HepG2 (cell line): ENCODE data around the gene ARL10. TPM values are rescaled to one million over a fixed set of nuclear protein-coding genes. Genes with fewer than 3 reads are reported as not detected.

Experiments used
- ATAC-seq: fragments of 200-7000 bp; cut with Tn5 transposase; 3 replicates; pipeline ENCODE4 v1.9.1; 2020; ENCODE audit warnings: mild to moderate bottlenecking, moderate library complexity
- BruUV-seq: library from RNA; stranded (reverse); fragments of 400-500 nt; replicated peaks from 2 replicates; lab custom pipeline; 2021; lab: Mats Ljungman, UMichigan
- CTCF ChIA-PET: fragments of 300-600 bp; formaldehyde crosslinking; extraction: SDS; loops from one replicate; lab custom pipeline; 2021; ENCODE audit warnings: low total read pairs, inconsistent platforms, low intra/inter-chr PET ratio; lab: Yijun Ruan, JAX
- POLR2A ChIA-PET: fragments of 350-600 bp; sonication (Branson Sonifier 250); formaldehyde crosslinking; loops from one replicate; lab custom pipeline; 2020; ENCODE audit warnings: antibody characterized with exemption, inconsistent platforms; lab: Yijun Ruan, JAX
- DNase-seq: peaks from one replicate; pipeline ENCODE4 v3.0.0-alpha.2; 2015; ENCODE audit warnings: low spot score
- FAIRE-seq: peaks from 3 replicates; lab custom pipeline; 2011; peaks lifted over from hg19 to GRCh38; lab: Jason Lieb, UNC
- H2AFZ ChIP-seq: one replicate; pipeline ENCODE4 v1.6.1; 2011; ENCODE audit warnings: low read length, inconsistent platforms
- H3K27ac ChIP-seq: fragments of 300-600 bp; 3 replicates; pipeline ENCODE4 v1.8.0; 2011; ENCODE audit warnings: mixed run types, mild to moderate bottlenecking, mixed read lengths, low read length, inconsistent platforms; ENCODE audit not compliant: insufficient read depth; ENCODE audit errors: extremely low read length
- H3K27me3 ChIP-seq, 2 experiments: fragments of 200-600 bp in 1 of 2; 2 replicates in 1 of 2; 3 replicates in 1 of 2; pipeline versions ENCODE4 v1.6.0 to v1.8.0; 2011; ENCODE audit warnings: low read length in 2 of 2, mild to moderate bottlenecking in 2 of 2, moderate library complexity in 2 of 2, inconsistent platforms in 1 of 2; ENCODE audit not compliant: insufficient read depth in 2 of 2, control insufficient read depth in 1 of 2
- H3K36me3 ChIP-seq, 2 experiments: fragments of 200-600 bp in 1 of 2; replicated peaks in 1 of 2; 2 replicates in 1 of 2; 3 replicates in 1 of 2; pipeline versions ENCODE4 v1.5.1 to v1.8.0; 2011; ENCODE audit warnings: low read length in 2 of 2, inconsistent platforms in 1 of 2; ENCODE audit not compliant: insufficient read depth in 2 of 2, control insufficient read depth in 1 of 2
- H3K4me1 ChIP-seq: 2 replicates; pipeline ENCODE4 v1.5.1; 2012; ENCODE audit warnings: low read length, inconsistent platforms; ENCODE audit not compliant: insufficient read depth
- H3K4me2 ChIP-seq: 2 replicates; pipeline ENCODE4 v1.6.0; 2011; ENCODE audit warnings: low read depth, low read length, inconsistent platforms
- H3K4me3 ChIP-seq, 3 experiments: fragments of 200-600 bp in 1 of 3; sonication (generic), shearing (Covaris generic) in 1 of 3; replicated peaks in 1 of 3; 2 replicates each; pipeline ENCODE4 v1.5.1; 2011 to 2016; ENCODE audit warnings: low read length in 3 of 3, inconsistent platforms in 2 of 3, low read depth in 2 of 3, mild to moderate bottlenecking in 2 of 3, control low read depth in 1 of 3, mixed read lengths in 1 of 3; ENCODE audit not compliant: insufficient read depth in 1 of 3
- H3K79me2 ChIP-seq: one replicate; pipeline ENCODE4 v1.6.1; 2011; ENCODE audit warnings: low read length, inconsistent platforms; ENCODE audit not compliant: insufficient read depth
- H3K9ac ChIP-seq: 2 replicates; pipeline ENCODE4 v1.6.0; 2011; ENCODE audit warnings: mild to moderate bottlenecking, low read depth, low read length, inconsistent platforms; ENCODE audit not compliant: insufficient read depth
- H3K9me3 ChIP-seq: 2 replicates; pipeline ENCODE4 v1.5.1; 2012; ENCODE audit warnings: mild to moderate bottlenecking, low read length
- H4K20me1 ChIP-seq: 2 replicates; pipeline ENCODE4 v1.6.0; 2011; ENCODE audit warnings: inconsistent platforms, mild to moderate bottlenecking, low read length, moderate library complexity; ENCODE audit not compliant: insufficient read depth
- ATM ChIP-seq: fragments of 450-650 bp; IDR thresholded peaks from 2 replicates; pipeline ENCODE4 v1.7.1; 2017; ENCODE audit warnings: mild to moderate bottlenecking, borderline replicate concordance
- FOSL2 ChIP-seq: sonication (generic); formaldehyde crosslinking; IDR thresholded peaks from 2 replicates; pipeline ENCODE4 v1.4.0; 2020; ENCODE audit warnings: missing genetic modification reagents
- FOXA1 ChIP-seq, 2 experiments: fragments of 450-650 bp in 1 of 2; sonication (generic) in 1 of 2; formaldehyde crosslinking in 1 of 2; IDR thresholded peaks; 2 replicates each; pipeline versions ENCODE4 v1.4.0 to v1.6.1; 2016 to 2020; ENCODE audit warnings: missing genetic modification reagents in 1 of 2
- GLI4 ChIP-seq: sonication (generic); formaldehyde crosslinking; IDR thresholded peaks from 2 replicates; pipeline ENCODE4 v1.5.1; 2020; ENCODE audit warnings: missing genetic modification reagents, mild to moderate bottlenecking, moderate library complexity, borderline replicate concordance
- NFIB ChIP-seq: sonication (generic); formaldehyde crosslinking; IDR thresholded peaks from 2 replicates; pipeline ENCODE4 v1.9.0; 2021; ENCODE audit warnings: missing genetic modification reagents, mild to moderate bottlenecking, borderline replicate concordance
- NR3C1 ChIP-seq: sonication (generic); formaldehyde crosslinking; IDR thresholded peaks from 2 replicates; pipeline ENCODE4 v1.4.0; 2020; ENCODE audit warnings: missing genetic modification reagents
- RARA ChIP-seq: IDR thresholded peaks from 2 replicates; pipeline ENCODE4 v1.6.1; 2016; ENCODE audit warnings: missing genetic modification reagents, missing compliant biosample characterization
- STAG1 ChIP-seq: sonication (generic); formaldehyde crosslinking; IDR thresholded peaks from 2 replicates; pipeline ENCODE4 v1.4.0; 2020; ENCODE audit warnings: missing genetic modification reagents
- SUZ12 ChIP-seq: fragments of 150-350 bp; IDR thresholded peaks from 2 replicates; pipeline ENCODE4 v1.6.1; 2014; ENCODE audit warnings: low read depth, low read length
- TOE1 ChIP-seq: sonication (generic); formaldehyde crosslinking; IDR thresholded peaks from 2 replicates; pipeline ENCODE4 v1.4.0; 2020; ENCODE audit warnings: mild to moderate bottlenecking, missing genetic modification reagents
- YY1 ChIP-seq: IDR thresholded peaks from 2 replicates; pipeline ENCODE4 v1.6.1; 2011; ENCODE audit warnings: low read length, low read depth, moderate library complexity, mild to moderate bottlenecking; ENCODE audit not compliant: insufficient read depth, insufficient replicate concordance
- ZNF33B ChIP-seq: sonication (generic); formaldehyde crosslinking; IDR thresholded peaks from 2 replicates; pipeline ENCODE4 v1.5.1; 2020; ENCODE audit warnings: mild to moderate bottlenecking, missing genetic modification reagents
- ZNF572 ChIP-seq: sonication (generic); formaldehyde crosslinking; IDR thresholded peaks from 2 replicates; pipeline ENCODE4 v1.5.1; 2020; ENCODE audit warnings: mild to moderate bottlenecking, missing genetic modification reagents
- ZNF607 ChIP-seq: sonication (generic); formaldehyde crosslinking; IDR thresholded peaks from 2 replicates; pipeline ENCODE4 v1.5.1; 2020; ENCODE audit warnings: missing genetic modification reagents, mild to moderate bottlenecking, borderline replicate concordance
- WGBS: methylation state at CpG from one replicate; pipeline ENCODE4 v1.1.6; 2017; ENCODE audit warnings: low lambda C conversion rate; 5-methylcytosine and 5-hydroxymethylcytosine counted together
- in situ Hi-C: cut with HindIII; loops from 2 replicates; pipeline ENCODE4 v1.10.0; 2017; ENCODE audit warnings: low pct_unique_long_range_greater_than_20kb; ENCODE audit not compliant: extremely low pct_ligation_motif_present
- intact Hi-C: fragments of 100-400 bp; cut with micrococcal nuclease; formaldehyde crosslinking; loops from one replicate; pipeline ENCODE4 v1.10.0; 2022; ENCODE audit not compliant: unreplicated experiment
- polyA plus RNA-seq, 8 experiments: library from polyadenylated mRNA; depleted of rRNA in 3 of 8; stranded (reverse) in 7 of 8; unstranded in 1 of 8; fragments of >200 nt; fragmentation: Illumina TruSeq in 4 of 8; extraction: Trizol in 4 of 8; gene quantifications; 2 replicates each; pipeline versions ENCODE4 v1.2.1 to v1.2.3, GENCODE V29; 2011 to 2016; ENCODE audit warnings: low read depth in 4 of 8, missing spikeins in 1 of 8, mixed read lengths in 1 of 8; ENCODE audit not compliant: insufficient read depth in 1 of 8
- total RNA-seq, 5 experiments: library from RNA; depleted of rRNA; stranded (reverse); fragments of >200 nt; fragmentation: Illumina TruSeq; extraction: Trizol; gene quantifications; 2 replicates each; pipeline ENCODE4 v1.2.3, GENCODE V29; 2016; ENCODE audit warnings: low read depth in 1 of 5
- TF ChIP-seq, protein P1 (sequence below): IDR thresholded peaks from 2 replicates; pipeline ENCODE4 v1.6.1; 2016; ENCODE audit warnings: missing compliant biosample characterization, missing genetic modification reagents, borderline replicate concordance
- TF ChIP-seq, protein P2 (sequence below): sonication (generic); formaldehyde crosslinking; IDR thresholded peaks from 2 replicates; pipeline ENCODE4 v1.4.0; 2020; ENCODE audit warnings: missing genetic modification reagents
- TF ChIP-seq, protein P3 (sequence below): IDR thresholded peaks from 2 replicates; pipeline ENCODE4 v1.6.1; 2016; ENCODE audit warnings: low read depth, control low read depth
- TF ChIP-seq, protein P4 (sequence below): sonication (generic); formaldehyde crosslinking; IDR thresholded peaks from 2 replicates; pipeline ENCODE4 v1.5.1; 2020; ENCODE audit warnings: missing genetic modification reagents, mild to moderate bottlenecking, borderline replicate concordance

ARL10 gene
- total and polyA plus RNA-seq, 2 of the 13 experiments (the other 11 are each of a cell fraction or from before 2014, with no cell fraction given) = 0.18 to 0.50 TPM

DNA sequence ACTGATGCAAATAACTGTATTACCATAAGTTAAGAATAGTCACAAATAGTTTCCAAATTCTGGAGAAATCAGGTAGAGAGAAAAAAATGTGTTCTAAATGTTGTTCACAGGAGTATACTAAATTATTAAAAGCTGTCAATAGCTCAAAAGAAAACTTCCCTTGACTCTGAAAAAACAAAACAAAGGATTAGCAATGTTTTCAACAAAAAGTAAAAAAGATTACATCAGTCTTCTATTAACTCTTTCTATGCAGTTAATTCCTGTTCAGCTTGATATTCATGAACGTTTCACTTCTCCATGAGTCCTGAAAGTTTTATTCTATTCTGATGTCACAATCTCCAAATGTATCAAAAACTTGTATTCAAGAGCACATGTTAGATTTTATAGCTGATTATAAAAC is 60.5 kb downstream of the ARL10 start (continued):
- TF ChIP-seq, protein P1, sequence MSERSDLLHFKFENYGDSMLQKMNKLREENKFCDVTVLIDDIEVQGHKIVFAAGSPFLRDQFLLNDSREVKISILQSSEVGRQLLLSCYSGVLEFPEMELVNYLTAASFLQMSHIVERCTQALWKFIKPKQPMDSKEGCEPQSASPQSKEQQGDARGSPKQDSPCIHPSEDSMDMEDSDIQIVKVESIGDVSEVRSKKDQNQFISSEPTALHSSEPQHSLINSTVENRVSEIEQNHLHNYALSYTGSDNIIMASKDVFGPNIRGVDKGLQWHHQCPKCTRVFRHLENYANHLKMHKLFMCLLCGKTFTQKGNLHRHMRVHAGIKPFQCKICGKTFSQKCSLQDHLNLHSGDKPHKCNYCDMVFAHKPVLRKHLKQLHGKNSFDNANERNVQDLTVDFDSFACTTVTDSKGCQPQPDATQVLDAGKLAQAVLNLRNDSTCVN (CRISPR knock-in tag) = no peak
- TF ChIP-seq GLI4 (CRISPR knock-in tag) = no peak
- no peak for TF ChIP-seq STAG1 (CRISPR knock-in tag)
- TF ChIP-seq FOXA1 (IDR thresholded peaks at IDR 0.05) = no peak
- no peak for TF ChIP-seq FOXA1 (CRISPR knock-in tag; IDR thresholded peaks at IDR 0.05)
- TF ChIP-seq ATM = no peak
- TF ChIP-seq ZNF33B = no peak
- TF ChIP-seq RARA (CRISPR knock-in tag) = no peak
- no peak for TF ChIP-seq NFIB (CRISPR knock-in tag)

DNA sequence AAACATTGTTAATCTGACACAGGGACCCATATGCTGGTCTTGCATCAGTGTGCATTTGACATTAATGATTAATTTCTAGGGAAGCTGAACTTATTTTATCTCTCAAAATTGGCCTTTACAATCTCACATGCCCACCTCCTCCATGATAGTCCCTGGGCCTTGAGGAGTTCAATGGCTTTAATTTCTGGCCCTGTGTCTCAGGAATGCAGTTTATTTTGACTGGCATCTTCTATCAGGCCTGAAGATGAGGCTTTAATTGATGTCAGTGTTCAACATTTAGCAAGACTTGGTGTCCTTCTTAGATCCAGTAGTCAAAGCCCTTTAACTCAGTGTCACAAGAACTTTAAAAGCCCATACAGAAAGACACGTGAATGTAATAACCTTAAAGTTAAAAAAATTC is 61.6 kb downstream of the ARL10 start:
- POLR2A ChIA-PET = no interaction called here
- ATAC-seq = no peak
- Histone ChIP-seq H3K4me1 (peaks cover 23% of the 10 kb centered on the region), H3K4me3 (no peak overlapping the region), H3K4me2 (no peak overlapping the region), H3K27ac (no peak overlapping the region), H3K79me2 (no peaks in the 10 kb centered on the region), H2AFZ (no peak overlapping the region), H3K27me3 (no peaks in the 10 kb centered on the region), H3K9ac (no peak overlapping the region), H4K20me1 (no peaks in the 10 kb centered on the region), H3K36me3 (no peaks in the 10 kb centered on the region), H3K9me3 (no peaks in the 10 kb centered on the region)
- no TSS peak for BruUV-seq
- FAIRE-seq = no peak
- in situ Hi-C loops (loop anchor here (25.0 kb wide), 1 partner anchor 565 kb away; the partner anchor contains the start of gene CPLX2), intact Hi-C loops (no loop called here)
- CTCF ChIA-PET = no interaction called here
- no peak for DNase-seq
- WGBS = 37% methylated on average over 1 of the region's 1 CpG
- TF ChIP-seq ZNF607 (no peak), NR3C1 (CRISPR knock-in tag) (no peak), TOE1 (CRISPR knock-in tag) (no peak), ZNF572 (CRISPR knock-in tag) (no peak), YY1 (no peak), SUZ12 (no peak), FOSL2 (no peak)
- TF ChIP-seq, protein P2, sequence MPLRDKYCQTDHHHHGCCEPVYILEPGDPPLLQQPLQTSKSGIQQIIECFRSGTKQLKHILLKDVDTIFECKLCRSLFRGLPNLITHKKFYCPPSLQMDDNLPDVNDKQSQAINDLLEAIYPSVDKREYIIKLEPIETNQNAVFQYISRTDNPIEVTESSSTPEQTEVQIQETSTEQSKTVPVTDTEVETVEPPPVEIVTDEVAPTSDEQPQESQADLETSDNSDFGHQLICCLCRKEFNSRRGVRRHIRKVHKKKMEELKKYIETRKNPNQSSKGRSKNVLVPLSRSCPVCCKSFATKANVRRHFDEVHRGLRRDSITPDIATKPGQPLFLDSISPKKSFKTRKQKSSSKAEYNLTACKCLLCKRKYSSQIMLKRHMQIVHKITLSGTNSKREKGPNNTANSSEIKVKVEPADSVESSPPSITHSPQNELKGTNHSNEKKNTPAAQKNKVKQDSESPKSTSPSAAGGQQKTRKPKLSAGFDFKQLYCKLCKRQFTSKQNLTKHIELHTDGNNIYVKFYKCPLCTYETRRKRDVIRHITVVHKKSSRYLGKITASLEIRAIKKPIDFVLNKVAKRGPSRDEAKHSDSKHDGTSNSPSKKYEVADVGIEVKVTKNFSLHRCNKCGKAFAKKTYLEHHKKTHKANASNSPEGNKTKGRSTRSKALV (CRISPR knock-in tag) = no peak
- TF ChIP-seq, protein P3, sequence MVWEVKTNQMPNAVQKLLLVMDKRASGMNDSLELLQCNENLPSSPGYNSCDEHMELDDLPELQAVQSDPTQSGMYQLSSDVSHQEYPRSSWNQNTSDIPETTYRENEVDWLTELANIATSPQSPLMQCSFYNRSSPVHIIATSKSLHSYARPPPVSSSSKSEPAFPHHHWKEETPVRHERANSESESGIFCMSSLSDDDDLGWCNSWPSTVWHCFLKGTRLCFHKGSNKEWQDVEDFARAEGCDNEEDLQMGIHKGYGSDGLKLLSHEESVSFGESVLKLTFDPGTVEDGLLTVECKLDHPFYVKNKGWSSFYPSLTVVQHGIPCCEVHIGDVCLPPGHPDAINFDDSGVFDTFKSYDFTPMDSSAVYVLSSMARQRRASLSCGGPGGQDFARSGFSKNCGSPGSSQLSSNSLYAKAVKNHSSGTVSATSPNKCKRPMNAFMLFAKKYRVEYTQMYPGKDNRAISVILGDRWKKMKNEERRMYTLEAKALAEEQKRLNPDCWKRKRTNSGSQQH (CRISPR knock-in tag) = no peak
- TF ChIP-seq, protein P4, sequence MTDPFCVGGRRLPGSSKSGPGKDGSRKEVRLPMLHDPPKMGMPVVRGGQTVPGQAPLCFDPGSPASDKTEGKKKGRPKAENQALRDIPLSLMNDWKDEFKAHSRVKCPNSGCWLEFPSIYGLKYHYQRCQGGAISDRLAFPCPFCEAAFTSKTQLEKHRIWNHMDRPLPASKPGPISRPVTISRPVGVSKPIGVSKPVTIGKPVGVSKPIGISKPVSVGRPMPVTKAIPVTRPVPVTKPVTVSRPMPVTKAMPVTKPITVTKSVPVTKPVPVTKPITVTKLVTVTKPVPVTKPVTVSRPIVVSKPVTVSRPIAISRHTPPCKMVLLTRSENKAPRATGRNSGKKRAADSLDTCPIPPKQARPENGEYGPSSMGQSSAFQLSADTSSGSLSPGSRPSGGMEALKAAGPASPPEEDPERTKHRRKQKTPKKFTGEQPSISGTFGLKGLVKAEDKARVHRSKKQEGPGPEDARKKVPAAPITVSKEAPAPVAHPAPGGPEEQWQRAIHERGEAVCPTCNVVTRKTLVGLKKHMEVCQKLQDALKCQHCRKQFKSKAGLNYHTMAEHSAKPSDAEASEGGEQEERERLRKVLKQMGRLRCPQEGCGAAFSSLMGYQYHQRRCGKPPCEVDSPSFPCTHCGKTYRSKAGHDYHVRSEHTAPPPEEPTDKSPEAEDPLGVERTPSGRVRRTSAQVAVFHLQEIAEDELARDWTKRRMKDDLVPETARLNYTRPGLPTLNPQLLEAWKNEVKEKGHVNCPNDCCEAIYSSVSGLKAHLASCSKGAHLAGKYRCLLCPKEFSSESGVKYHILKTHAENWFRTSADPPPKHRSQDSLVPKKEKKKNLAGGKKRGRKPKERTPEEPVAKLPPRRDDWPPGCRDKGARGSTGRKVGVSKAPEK (CRISPR knock-in tag) = no peak
